ENCODE results near the gene GREM2. TPM values are rescaled to one million over a fixed set of nuclear protein-coding genes. Genes with fewer than 3 reads are reported as not detected.

GREM2 gene
- total RNA-seq, 1 experiment from 2014 or later, result not detected

GRCh38 chr1:240441669-240442068 is 170.3 kb downstream of the GREM2 start:
- H3K27me3 ChIP-seq (ENCODE audit: control insufficient read depth, insufficient read depth, low read length), result no peaks in the 10 kb centered on the region
- intact Hi-C loops (cut with micrococcal nuclease; ENCODE audit: unreplicated experiment) (no loop called here), in situ Hi-C loops (cut with HindIII; ENCODE audit: low pct_unique_long_range_greater_than_20kb, low sequenced_read_pairs) (no loop called here)
- H3K36me3 ChIP-seq (ENCODE audit: control insufficient read depth, insufficient read depth, low read length), result no peaks in the 10 kb centered on the region
- no peak overlapping the region for H3K4me3 ChIP-seq (ENCODE audit: low read depth in 2 of 2, low read length in 2 of 2)
- TF ChIP-seq TCF7L2 (IDR thresholded peaks at IDR 0.05; ENCODE audit: low read depth, low read length) (no peak), SIN3A (IDR thresholded peaks at IDR 0.05; ENCODE audit: borderline replicate concordance, insufficient read depth, low read depth, low read length) (no peak), POLR2AphosphoS5 (IDR thresholded peaks at IDR 0.05; ENCODE audit: low read depth, low read length) (no peak), CTCF (IDR thresholded peaks at IDR 0.05) (no peak), REST (IDR thresholded peaks at IDR 0.05; ENCODE audit: insufficient read depth in 1 of 2, low read depth in 2 of 2, low read length in 1 of 2) (no peak)
- H3K4me1 ChIP-seq (ENCODE audit: control insufficient read depth, insufficient read depth, low read length), result no peaks in the 10 kb centered on the region
- no peak overlapping the region for H3K27ac ChIP-seq (ENCODE audit: low read length)
- H3K9me3 ChIP-seq (ENCODE audit: control insufficient read depth, insufficient read depth, low read depth, low read length), result no peaks in the 10 kb centered on the region
- no peak for DNase-seq (ENCODE audit: low read depth, low spot score)
- POLR2A ChIA-PET, result no interaction called here
- no peak for ATAC-seq
- CTCF ChIA-PET, result no interaction called here
- no TSS peak for BruUV-seq (replicated peaks)
